ENCODE results near the gene ABCC3. TPM values are rescaled to one million over a fixed set of nuclear protein-coding genes. Genes with fewer than 3 reads are reported as not detected.
A peak's percentile ranks its signal among the peaks of the same experiment; 100 is the strongest.

Gene ABCC3
- total RNA-seq, 2 donors from 2014 or later: 1.4 to 4.5 TPM

- H3K4me3 ChIP-seq: no peak overlapping the region
- H3K4me1 ChIP-seq: peaks cover 0 to 40% of the 10 kb centered on the region in 2 donors
- TF ChIP-seq CTCF (IDR thresholded peaks at IDR 0.05): no peak
- no peak for DNase-seq (ENCODE audit: low spot score)
- no peaks in the 10 kb centered on the region for H3K36me3 ChIP-seq
- H3K9me3 ChIP-seq: no peaks in the 10 kb centered on the region
- H3K27me3 ChIP-seq: no peaks in the 10 kb centered on the region
- no peak overlapping the region for H3K27ac ChIP-seq
Observed at GRCh38 chr17:50602836-50603235, 31.8 kb upstream of the ABCC3 start.

- H3K27ac ChIP-seq: no peak overlapping the region
- H3K9me3 ChIP-seq: no peaks in the 10 kb centered on the region
- DNase-seq (ENCODE audit: low spot score): no peak
Observed at GRCh38 chr17:50603340-50603739, 31.3 kb upstream of the ABCC3 start.

DNA sequence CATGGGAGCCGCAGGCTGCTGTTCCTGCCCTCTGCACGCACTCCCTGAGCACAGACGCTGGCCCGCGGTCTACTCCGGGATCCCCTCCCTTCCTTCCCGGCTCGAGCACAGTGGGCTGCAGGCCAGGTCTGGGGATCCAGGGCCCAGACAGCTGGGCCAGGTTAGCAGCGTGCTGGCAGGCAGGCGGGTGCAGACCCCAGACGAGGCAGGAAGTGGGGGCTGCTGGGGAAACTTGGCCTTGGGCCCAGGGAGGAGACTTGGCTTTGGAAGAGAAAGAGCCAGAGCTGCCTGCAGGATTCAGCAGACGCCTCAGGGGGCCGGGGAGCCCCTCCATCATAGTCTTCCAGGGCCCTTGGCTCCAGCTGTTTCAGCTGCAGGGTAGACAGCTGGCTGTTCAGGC, 30.2 kb upstream of the ABCC3 start:
- no peak for TF ChIP-seq CTCF (IDR thresholded peaks at IDR 0.05)
- H3K36me3 ChIP-seq: no peaks in the 10 kb centered on the region
- H3K27ac ChIP-seq: no peak overlapping the region
- DNase-seq (ENCODE audit: low spot score): peak; percentile 70
- H3K27me3 ChIP-seq: no peaks in the 10 kb centered on the region
- H3K9me3 ChIP-seq: no peaks in the 10 kb centered on the region
- peaks cover 0 to 40% of the 10 kb centered on the region in 2 donors for H3K4me1 ChIP-seq
- H3K4me3 ChIP-seq: no peak overlapping the region

More at GRCh38 chr17:50603340-50603739, 31.3 kb upstream of the ABCC3 start:
- no peak for TF ChIP-seq CTCF (IDR thresholded peaks at IDR 0.05)
- Histone ChIP-seq H3K4me3 (no peak overlapping the region), H3K36me3 (no peaks in the 10 kb centered on the region), H3K4me1 (peaks cover 0 to 40% of the 10 kb centered on the region in 2 donors), H3K27me3 (no peaks in the 10 kb centered on the region)

GRCh38 chr17:50605429-50605828, 29.3 kb upstream of the ABCC3 start:
- no peak overlapping the region for H3K27ac ChIP-seq
- H3K27me3 ChIP-seq: no peaks in the 10 kb centered on the region
- no peaks in the 10 kb centered on the region for H3K9me3 ChIP-seq
- DNase-seq (ENCODE audit: low spot score): no peak
- H3K36me3 ChIP-seq: no peaks in the 10 kb centered on the region
- H3K4me3 ChIP-seq: no peak overlapping the region
- TF ChIP-seq CTCF (IDR thresholded peaks at IDR 0.05): no peak
- peaks cover 0 to 40% of the 10 kb centered on the region in 2 donors for H3K4me1 ChIP-seq

DNA sequence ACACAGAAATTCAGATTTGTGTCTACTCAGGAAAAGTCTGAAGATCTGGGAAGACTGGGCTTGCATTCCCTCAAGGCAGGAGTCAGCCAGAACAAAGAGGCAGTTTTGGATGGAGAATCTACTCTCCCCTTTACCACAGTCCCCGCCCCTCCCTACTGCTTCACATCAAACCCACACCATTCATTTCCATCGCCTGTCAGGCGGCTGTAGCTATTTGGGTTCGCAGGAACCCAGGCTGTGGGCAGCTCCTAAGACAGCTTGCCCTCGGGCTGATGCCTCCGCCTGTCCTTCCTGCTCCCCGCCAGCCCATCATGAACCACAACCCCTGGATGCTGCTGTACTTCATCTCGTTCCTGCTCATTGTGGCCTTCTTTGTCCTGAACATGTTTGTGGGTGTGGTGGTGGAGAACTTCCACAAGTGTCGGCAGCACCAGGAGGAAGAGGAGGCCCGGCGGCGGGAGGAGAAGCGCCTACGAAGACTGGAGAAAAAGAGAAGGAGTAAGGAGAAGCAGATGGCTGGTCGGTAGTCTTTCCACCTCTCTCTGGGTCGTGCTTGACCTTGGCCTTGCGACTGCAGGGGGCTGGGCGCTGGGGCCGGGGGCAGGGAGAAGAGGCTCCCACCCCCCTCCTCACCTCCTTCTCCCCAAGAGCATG, 27.0 kb upstream of the ABCC3 start:
- Histone ChIP-seq H3K27me3 (no peaks in the 10 kb centered on the region), H3K36me3 (no peaks in the 10 kb centered on the region), H3K4me3 (no peak overlapping the region), H3K27ac (no peak overlapping the region), H3K9me3 (no peaks in the 10 kb centered on the region), H3K4me1 (peaks cover 0 to 30% of the 10 kb centered on the region in 2 donors)
- TF ChIP-seq CTCF (IDR thresholded peaks at IDR 0.05): no peak
- no peak for DNase-seq (ENCODE audit: low spot score)
